Activated CD4-positive, alpha-beta T cell treated with anti-CD3 and anti-CD28 coated beads, Interleukin-2, amount 50 U/mL, for 16 hours (primary cell): ENCODE results near the gene MBNL3.

Experiments used
- DNase-seq: peaks from one replicate; pipeline ENCODE4 v3.0.0-alpha.2; 2020

The MBNL3 gene

GRCh38 chrX:132413459-132413858 is 75.4 kb downstream of the MBNL3 start:
- DNase-seq, result no peak

- no peak for DNase-seq
Observed at GRCh38 chrX:132412208-132412607, 76.6 kb downstream of the MBNL3 start.

DNA sequence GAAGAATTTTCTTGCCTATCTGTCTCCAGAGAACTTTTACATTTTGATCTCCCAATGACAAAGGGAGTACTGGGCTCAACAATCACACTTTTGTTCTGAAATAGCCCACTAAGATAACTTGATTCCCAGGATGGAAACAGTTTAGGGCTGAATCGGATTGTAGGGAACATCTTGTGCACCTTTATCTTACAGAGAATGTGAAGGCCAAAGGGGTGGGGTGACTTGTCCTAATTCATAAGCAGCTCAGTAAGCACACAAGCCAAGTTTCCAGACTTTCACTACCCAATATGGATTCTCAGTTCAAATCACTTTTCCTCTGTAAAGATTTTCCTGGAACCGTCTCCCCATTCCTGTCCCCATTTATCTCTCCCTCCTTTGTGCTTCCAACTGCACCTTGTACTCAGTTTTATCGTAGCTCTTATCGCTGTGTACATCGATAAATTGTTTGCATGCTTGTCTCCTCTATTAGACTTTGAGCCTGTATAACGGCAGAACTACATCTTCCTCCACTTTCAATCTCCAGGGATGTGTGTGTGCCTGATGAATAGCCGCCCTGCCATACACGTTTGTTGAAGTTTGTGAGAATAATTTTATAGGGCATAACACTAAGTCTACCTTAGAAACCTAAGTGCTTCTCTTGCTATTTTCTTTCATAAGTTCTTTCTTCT is 77.4 kb downstream of the MBNL3 start:
- DNase-seq, result no peak

- no peak for DNase-seq
Observed at GRCh38 chrX:132409780-132410556, 78.9 kb downstream of the MBNL3 start.

- DNase-seq, result no peak
Observed at GRCh38 chrX:132407691-132408090, 81.1 kb downstream of the MBNL3 start.

- DNase-seq, result no peak
Observed at GRCh38 chrX:132406106-132406505, 82.7 kb downstream of the MBNL3 start.

GRCh38 chrX:132404266-132404665 is 84.6 kb downstream of the MBNL3 start:
- no peak for DNase-seq

DNA sequence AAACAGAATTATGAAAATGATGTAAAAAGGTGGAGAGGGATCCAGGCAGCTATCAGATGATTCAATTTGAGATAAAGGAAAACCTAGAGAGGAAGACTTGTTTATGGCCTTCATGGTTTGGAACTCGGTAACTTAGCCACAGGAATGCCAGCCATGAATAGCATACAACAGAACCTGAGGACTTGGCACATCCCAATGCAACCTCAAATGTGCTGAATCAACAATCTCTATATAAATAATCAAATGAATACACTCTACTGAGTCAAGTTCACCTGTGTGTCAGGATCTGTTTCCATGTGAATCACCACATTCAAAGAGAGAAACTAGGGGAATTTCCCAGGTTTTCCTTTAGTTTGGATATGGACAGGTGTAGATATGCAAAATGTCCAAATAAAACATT is 86.9 kb downstream of the MBNL3 start:
- DNase-seq, result no peak

DNA sequence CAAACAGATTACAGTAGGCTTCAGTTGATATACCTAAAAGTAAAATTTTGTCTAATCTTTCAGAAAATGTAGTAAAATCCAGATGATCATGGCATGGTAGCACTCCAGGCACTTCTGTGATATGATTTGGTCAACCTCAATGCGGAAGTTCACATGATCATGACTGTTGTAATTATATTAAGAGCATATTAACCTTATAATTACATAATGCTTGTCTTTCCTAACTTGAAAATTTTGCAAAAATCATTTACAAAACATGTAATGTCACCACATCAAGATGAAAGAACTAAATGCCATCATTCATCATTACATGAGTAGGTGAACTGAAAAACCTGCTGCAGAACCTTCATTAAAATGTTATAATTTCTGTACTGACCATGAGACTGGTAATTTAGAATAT is 88.1 kb downstream of the MBNL3 start:
- no peak for DNase-seq

- DNase-seq, result no peak
Observed at GRCh38 chrX:132395645-132396044, 93.2 kb downstream of the MBNL3 start.

- no peak for DNase-seq
Observed at GRCh38 chrX:132395026-132395425, 93.8 kb downstream of the MBNL3 start.

DNA sequence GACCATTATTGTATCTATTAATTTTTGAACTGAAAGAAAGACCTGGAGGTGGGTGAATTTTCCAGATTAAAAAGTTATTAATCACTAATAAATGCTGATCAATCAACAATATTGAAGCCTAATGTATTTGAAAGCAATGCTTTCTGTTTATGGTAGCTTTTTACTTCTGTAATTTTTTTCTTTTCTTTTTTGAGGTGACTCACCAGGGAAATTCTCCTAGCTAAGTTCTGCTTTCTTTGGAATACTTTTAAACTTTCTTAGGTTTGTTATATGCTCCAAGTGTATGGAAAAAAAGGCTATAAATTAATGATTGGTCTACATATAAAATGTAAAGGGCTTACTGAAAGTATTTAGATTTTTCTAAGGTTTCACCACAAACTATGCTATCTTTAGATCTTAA is 94.2 kb downstream of the MBNL3 start:
- DNase-seq, result no peak

- no peak for DNase-seq
Observed at GRCh38 chrX:132393992-132394391, 94.8 kb downstream of the MBNL3 start.

- DNase-seq, result no peak
Observed at GRCh38 chrX:132393485-132393884, 95.4 kb downstream of the MBNL3 start.

DNA sequence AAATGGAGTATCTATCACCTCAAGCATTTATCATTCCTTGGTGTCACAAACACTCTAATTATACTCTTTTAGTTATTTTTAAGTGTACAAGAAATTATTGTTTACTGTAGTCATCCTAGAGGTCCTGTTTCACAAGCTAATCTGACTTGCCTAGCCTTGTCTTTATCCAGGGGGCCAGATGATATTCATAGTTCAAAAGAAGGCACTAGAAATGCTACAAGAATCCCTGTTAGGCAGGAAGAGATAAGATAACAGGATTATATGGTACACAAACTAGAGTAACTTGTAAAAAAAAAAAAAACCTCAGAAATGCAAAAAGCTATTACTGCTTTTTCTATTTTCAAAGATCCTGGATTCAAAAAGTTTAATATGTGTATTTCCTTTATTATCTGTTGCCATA is 95.8 kb downstream of the MBNL3 start:
- DNase-seq, result no peak

DNA sequence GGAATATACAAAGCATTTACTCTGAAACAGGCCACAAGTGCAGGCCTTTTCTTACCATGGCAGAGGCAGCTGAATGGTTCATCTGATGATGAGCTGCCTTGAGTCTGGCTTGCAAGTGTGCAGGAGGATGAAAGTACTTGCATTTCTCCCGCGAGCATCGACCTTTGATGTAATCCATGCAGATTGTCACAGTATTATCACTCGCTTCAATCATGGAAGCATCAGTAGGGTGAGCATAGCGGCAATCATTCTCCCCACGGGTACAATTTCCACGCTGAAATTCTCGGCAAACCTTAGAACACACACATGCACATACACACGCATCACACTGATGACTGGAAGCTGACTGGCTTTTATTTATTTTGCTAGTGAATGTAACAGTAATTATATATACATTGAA is 98.0 kb downstream of the MBNL3 start:
- DNase-seq, result no peak

- DNase-seq, result no peak
Observed at GRCh38 chrX:132389480-132389879, 99.4 kb downstream of the MBNL3 start.

GRCh38 chrX:132388371-132388770 is 100.5 kb downstream of the MBNL3 start:
- no peak for DNase-seq

DNA sequence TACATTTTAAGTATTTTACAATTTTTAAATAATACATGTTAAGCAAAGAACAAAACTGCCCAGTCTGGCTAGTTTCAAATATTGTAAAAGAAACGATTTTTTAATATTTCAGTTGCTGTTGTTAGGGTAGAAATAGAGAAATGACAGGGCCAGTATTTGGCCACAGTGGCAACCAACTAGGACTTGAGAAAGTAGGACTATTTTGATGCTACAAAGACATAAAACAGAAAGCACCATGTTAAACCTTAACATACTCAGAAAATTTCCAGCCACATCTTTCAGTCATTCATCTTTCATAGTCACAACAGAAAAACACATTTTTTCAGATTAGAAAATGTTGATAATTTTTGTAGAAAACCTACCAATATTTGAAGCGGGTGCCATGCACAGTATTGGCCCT is 104.5 kb downstream of the MBNL3 start:
- DNase-seq, result no peak

- DNase-seq, result no peak
Observed at GRCh38 chrX:132382068-132382467, 106.8 kb downstream of the MBNL3 start.

DNA sequence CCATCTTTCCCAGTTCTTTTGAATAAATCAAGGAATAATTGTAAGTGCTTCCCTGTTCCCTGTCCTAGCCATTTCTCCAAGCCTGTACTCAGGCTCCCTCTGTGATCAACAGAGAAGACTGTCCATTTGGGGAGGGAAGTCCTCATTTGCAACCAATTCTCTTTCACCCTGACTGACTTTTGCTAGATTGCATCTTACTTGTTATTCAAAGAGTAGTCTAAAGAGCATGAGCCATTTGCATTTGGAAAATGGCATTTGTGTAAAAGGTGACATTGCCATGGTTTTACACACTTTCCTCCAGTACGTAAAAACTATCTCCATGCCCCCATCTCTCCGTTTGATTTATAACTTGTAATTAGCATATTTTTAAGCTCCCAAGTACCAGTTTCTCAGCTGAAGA is 110.6 kb downstream of the MBNL3 start:
- no peak for DNase-seq

DNA sequence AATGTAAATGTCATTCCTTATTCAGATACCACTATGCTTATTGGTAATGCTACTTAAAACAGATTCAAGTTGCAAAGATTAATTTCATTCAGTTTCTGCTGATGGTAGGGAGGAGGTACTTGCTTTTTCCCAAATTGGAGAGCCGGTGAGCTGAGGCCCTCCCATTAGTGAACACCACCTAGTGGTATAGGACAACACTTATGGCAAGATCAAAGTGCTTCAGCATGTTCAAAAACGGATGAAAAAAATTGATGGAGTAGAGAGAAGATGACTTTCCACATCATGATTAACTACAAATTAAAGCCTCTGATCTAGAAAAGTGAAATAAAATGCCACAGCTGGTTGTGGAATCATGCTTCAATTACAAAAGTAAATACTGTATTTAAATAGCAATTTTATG is 112.9 kb downstream of the MBNL3 start:
- DNase-seq, result no peak

- no peak for DNase-seq
Observed at GRCh38 chrX:132373610-132374009, 115.2 kb downstream of the MBNL3 start.

GRCh38 chrX:132369617-132370326 is 119.1 kb downstream of the MBNL3 start:
- no peak for DNase-seq
